ENCODE measurements around the gene ANOS1.

The ANOS1 gene

GRCh38 chrX:8672176-8672575, 59.8 kb downstream of the ANOS1 start:
- TF ChIP-seq, protein P1, sequence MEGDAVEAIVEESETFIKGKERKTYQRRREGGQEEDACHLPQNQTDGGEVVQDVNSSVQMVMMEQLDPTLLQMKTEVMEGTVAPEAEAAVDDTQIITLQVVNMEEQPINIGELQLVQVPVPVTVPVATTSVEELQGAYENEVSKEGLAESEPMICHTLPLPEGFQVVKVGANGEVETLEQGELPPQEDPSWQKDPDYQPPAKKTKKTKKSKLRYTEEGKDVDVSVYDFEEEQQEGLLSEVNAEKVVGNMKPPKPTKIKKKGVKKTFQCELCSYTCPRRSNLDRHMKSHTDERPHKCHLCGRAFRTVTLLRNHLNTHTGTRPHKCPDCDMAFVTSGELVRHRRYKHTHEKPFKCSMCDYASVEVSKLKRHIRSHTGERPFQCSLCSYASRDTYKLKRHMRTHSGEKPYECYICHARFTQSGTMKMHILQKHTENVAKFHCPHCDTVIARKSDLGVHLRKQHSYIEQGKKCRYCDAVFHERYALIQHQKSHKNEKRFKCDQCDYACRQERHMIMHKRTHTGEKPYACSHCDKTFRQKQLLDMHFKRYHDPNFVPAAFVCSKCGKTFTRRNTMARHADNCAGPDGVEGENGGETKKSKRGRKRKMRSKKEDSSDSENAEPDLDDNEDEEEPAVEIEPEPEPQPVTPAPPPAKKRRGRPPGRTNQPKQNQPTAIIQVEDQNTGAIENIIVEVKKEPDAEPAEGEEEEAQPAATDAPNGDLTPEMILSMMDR (IDR thresholded peaks at IDR 0.05; ENCODE audit: insufficient read depth, low read depth, low read length, missing control alignments), result peak; percentile 15
- DNase-seq (ENCODE audit: low read depth), result no peak
- no peak overlapping the region for H3K4me3 ChIP-seq (ENCODE audit: low read length)

DNA sequence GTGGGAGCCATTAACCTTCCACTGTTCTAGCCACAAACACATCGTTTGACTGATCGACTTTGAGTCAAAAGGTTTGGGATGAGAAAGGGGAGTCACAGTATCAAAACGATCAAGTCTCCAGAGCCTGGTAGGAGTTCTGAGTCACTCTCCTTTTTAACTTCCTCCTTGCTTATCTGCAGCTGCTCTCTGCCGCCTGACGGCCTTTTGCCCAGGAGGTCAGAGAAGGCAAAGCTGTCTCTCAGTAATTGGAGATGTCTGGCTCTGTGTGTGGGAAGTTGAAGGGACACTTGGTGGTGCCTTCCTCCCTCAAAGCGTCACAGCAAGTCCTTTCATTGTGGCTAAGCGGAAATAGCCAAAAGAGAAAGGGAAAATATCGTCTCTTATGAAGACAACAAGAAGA, 63.1 kb downstream of the ANOS1 start:
- no peak for DNase-seq (ENCODE audit: low read depth)
- H3K4me3 ChIP-seq (ENCODE audit: low read length), result no peak overlapping the region
- TF ChIP-seq, protein P1 (IDR thresholded peaks at IDR 0.05; ENCODE audit: insufficient read depth, low read depth, low read length, missing control alignments), result no peak

DNA sequence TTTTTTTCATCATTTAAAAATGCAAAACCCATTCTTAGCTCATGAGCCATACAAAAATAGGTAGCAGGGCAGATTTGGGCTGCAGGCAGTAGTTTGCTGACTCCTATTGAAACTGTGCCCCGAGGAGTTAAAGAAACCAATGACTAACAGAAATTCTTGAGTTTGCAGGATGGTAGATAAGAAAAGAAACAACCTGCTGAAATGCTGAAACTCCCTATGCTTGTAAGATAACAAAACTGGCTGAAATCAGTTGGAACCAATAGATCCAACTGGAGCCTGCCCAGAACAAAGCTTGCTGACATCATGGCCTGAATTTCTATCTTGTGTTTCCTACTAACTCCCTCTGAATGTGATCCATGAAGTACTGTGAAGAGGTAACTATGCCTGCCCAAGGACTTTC, 68.6 kb downstream of the ANOS1 start:
- H3K4me3 ChIP-seq (ENCODE audit: low read length), result no peak overlapping the region
- TF ChIP-seq, protein P1 (IDR thresholded peaks at IDR 0.05; ENCODE audit: insufficient read depth, low read depth, low read length, missing control alignments), result no peak
- peak; percentile 1 for DNase-seq (ENCODE audit: low read depth)

- TF ChIP-seq, protein P1 (IDR thresholded peaks at IDR 0.05; ENCODE audit: insufficient read depth, low read depth, low read length, missing control alignments), result no peak
- DNase-seq (ENCODE audit: low read depth), result no peak
- no peak overlapping the region for H3K4me3 ChIP-seq (ENCODE audit: low read length)
These were observed 74.1 kb downstream of the ANOS1 start for GRCh38 chrX:8657883-8658282.

- DNase-seq (ENCODE audit: low read depth), result peak; percentile 74
- H3K4me3 ChIP-seq (ENCODE audit: low read length), result no peak overlapping the region
- TF ChIP-seq, protein P1 (IDR thresholded peaks at IDR 0.05; ENCODE audit: insufficient read depth, low read depth, low read length, missing control alignments), result no peak
These were observed 78.0 kb downstream of the ANOS1 start for GRCh38 chrX:8653956-8654355.

GRCh38 chrX:8649969-8650368, 82.0 kb downstream of the ANOS1 start:
- no peak overlapping the region for H3K4me3 ChIP-seq (ENCODE audit: low read length)
- DNase-seq (ENCODE audit: low read depth), result no peak
- TF ChIP-seq, protein P1 (IDR thresholded peaks at IDR 0.05; ENCODE audit: insufficient read depth, low read depth, low read length, missing control alignments), result no peak

DNA sequence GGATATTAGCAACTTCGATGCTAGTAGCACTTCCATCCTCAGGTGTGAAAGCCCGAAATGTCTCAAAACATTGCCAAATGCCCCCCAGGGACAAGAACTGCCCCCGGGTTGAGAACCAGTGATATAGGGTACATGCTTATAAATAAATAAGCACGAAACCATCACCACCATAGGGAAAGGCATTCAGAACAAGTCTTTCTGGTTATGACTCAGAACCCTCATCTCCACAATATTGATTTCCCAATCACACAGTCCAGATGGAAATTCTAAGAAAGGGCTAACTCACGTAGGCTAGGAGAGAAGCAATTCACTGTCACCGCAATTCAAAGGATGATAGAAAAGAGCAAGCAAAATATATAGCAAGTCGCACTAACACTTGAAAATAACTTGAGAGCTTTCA, 84.8 kb downstream of the ANOS1 start:
- TF ChIP-seq, protein P1 (IDR thresholded peaks at IDR 0.05; ENCODE audit: insufficient read depth, low read depth, low read length, missing control alignments), result no peak
- DNase-seq (ENCODE audit: low read depth), result peak; percentile 77
- H3K4me3 ChIP-seq (ENCODE audit: low read length), result no peak overlapping the region
